HG02759 (cell line): ENCODE data around the gene GRIA4.

ENCODE experiments used
- ATAC-seq: cut with Tn5 transposase; IDR thresholded peaks from one replicate; pipeline ENCODE4 v1.9.1; 2021; ENCODE audit warnings: mild to moderate bottlenecking, moderate library complexity; ENCODE audit not compliant: unreplicated experiment

GRIA4 gene

GRCh38 chr11:105911454-105911853, 301.6 kb downstream of the GRIA4 start:
- ATAC-seq: no peak

- no peak for ATAC-seq
Measured at GRCh38 chr11:105912666-105913065, 302.8 kb downstream of the GRIA4 start.

GRCh38 chr11:105915021-105915420, 305.1 kb downstream of the GRIA4 start:
- ATAC-seq: no peak

GRCh38 chr11:105918039-105918438, 308.2 kb downstream of the GRIA4 start:
- ATAC-seq: no peak

GRCh38 chr11:105918600-105918999, 308.7 kb downstream of the GRIA4 start:
- no peak for ATAC-seq

GRCh38 chr11:105923252-105923651, 313.4 kb downstream of the GRIA4 start:
- no peak for ATAC-seq

- no peak for ATAC-seq
Measured at GRCh38 chr11:105923807-105924206, 313.9 kb downstream of the GRIA4 start.

GRCh38 chr11:105929084-105929955, 319.4 kb downstream of the GRIA4 start:
- ATAC-seq: no peak

- no peak for ATAC-seq
Measured at GRCh38 chr11:105933695-105934094, 323.8 kb downstream of the GRIA4 start.

- no peak for ATAC-seq
Measured at GRCh38 chr11:105935791-105936190, 325.9 kb downstream of the GRIA4 start.

GRCh38 chr11:105937331-105937730, 327.5 kb downstream of the GRIA4 start:
- ATAC-seq: peak; percentile 92

- ATAC-seq: peak; percentile 32
Measured at GRCh38 chr11:105937738-105938137, 327.9 kb downstream of the GRIA4 start.

GRCh38 chr11:105942921-105943320, 333.0 kb downstream of the GRIA4 start:
- no peak for ATAC-seq

- ATAC-seq: no peak
Measured at GRCh38 chr11:105948918-105949590, 339.2 kb downstream of the GRIA4 start.

- ATAC-seq: no peak
Measured at GRCh38 chr11:105953886-105954285, 344.0 kb downstream of the GRIA4 start.

- no peak for ATAC-seq
Measured at GRCh38 chr11:105960252-105961245, 350.7 kb downstream of the GRIA4 start.

GRCh38 chr11:105968021-105968697, 358.3 kb downstream of the GRIA4 start:
- no peak for ATAC-seq

GRCh38 chr11:105969756-105970155, 359.9 kb downstream of the GRIA4 start:
- no peak for ATAC-seq

- no peak for ATAC-seq
Measured at GRCh38 chr11:105975128-105975527, 365.3 kb downstream of the GRIA4 start.

- ATAC-seq: no peak
Measured at GRCh38 chr11:105979997-105980703, 370.3 kb downstream of the GRIA4 start.
